ENCODE data around the gene FAM124A.

DNA sequence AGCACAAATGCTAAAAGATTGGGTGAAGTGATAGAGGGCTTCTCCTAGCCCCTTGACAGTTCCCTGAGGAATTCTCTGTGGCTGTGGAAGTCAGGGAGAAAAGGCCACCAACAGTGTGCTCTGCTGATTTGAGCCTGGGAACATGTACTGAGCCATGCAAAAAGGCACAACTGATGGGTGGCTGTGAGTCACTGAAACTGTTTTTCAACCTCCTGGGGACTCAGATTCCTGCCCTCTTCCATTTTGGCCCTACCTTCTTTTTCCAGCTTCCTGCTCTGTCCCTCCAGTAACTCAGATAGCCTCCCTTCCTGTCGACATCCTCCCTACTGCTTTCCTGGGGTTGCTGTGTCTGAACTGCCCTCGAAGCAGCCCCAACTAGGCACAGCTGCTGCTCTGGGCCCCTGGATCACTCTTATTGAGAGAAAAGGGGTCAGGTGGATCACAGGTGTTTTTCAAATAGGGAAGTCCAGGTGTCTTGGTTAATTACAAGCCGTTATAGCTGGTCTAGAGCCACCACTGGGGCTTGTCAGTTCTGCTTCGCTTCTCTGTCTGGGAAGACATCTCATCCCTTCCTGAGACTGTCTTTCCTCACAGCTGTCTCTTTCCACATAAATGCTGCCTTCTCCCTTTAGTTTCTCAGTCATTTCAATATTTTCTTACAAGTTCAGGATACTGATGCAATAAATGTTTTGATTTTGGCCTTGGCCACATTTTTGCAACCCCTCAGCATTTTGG lies 13.7 kb downstream of the FAM124A start:
- no peak for TF ChIP-seq EZH2 (IDR thresholded peaks at IDR 0.05; ENCODE audit: low read depth, low read length, severe bottlenecking)
- no peak for TF ChIP-seq CHD2 (IDR thresholded peaks at IDR 0.05; ENCODE audit: low read length)
- TF ChIP-seq, protein P1, sequence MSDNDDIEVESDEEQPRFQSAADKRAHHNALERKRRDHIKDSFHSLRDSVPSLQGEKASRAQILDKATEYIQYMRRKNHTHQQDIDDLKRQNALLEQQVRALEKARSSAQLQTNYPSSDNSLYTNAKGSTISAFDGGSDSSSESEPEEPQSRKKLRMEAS (IDR thresholded peaks at IDR 0.05): no peak
- no peak for TF ChIP-seq POLR2A (IDR thresholded peaks at IDR 0.05; ENCODE audit: control extremely low read depth in 1 of 2, low read depth in 2 of 2, low read length in 2 of 2)
- TF ChIP-seq POLR2AphosphoS5 (IDR thresholded peaks at IDR 0.05; ENCODE audit: low read depth, low read length): no peak
- TF ChIP-seq, protein P2, sequence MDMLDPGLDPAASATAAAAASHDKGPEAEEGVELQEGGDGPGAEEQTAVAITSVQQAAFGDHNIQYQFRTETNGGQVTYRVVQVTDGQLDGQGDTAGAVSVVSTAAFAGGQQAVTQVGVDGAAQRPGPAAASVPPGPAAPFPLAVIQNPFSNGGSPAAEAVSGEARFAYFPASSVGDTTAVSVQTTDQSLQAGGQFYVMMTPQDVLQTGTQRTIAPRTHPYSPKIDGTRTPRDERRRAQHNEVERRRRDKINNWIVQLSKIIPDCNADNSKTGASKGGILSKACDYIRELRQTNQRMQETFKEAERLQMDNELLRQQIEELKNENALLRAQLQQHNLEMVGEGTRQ (IDR thresholded peaks at IDR 0.05; ENCODE audit: low read length): no peak

Data from H1 (cell line).